HepG2 (cell line): ENCODE measurements around the gene UBE2S. TPM values are rescaled to one million over a fixed set of nuclear protein-coding genes. Genes with fewer than 3 reads are reported as not detected.

ENCODE experiments used
- ATAC-seq: fragments of 200-7000 bp; cut with Tn5 transposase; 3 replicates; pipeline ENCODE4 v1.9.1; 2020; ENCODE audit warnings: mild to moderate bottlenecking, moderate library complexity
- BruUV-seq: library from RNA; stranded (reverse); fragments of 400-500 nt; replicated peaks from 2 replicates; lab custom pipeline; 2021; lab: Mats Ljungman, UMichigan
- CTCF ChIA-PET: fragments of 300-600 bp; formaldehyde crosslinking; extraction: SDS; loops from one replicate; lab custom pipeline; 2021; ENCODE audit warnings: low total read pairs, inconsistent platforms, low intra/inter-chr PET ratio; lab: Yijun Ruan, JAX
- POLR2A ChIA-PET: fragments of 350-600 bp; sonication (Branson Sonifier 250); formaldehyde crosslinking; loops from one replicate; lab custom pipeline; 2020; ENCODE audit warnings: antibody characterized with exemption, inconsistent platforms; lab: Yijun Ruan, JAX
- DNase-seq: peaks from one replicate; pipeline ENCODE4 v3.0.0-alpha.2; 2015; ENCODE audit warnings: low spot score
- FAIRE-seq: peaks from 3 replicates; lab custom pipeline; 2011; peaks lifted over from hg19 to GRCh38; lab: Jason Lieb, UNC
- H2AFZ ChIP-seq: one replicate; pipeline ENCODE4 v1.6.1; 2011; ENCODE audit warnings: low read length, inconsistent platforms
- H3K27ac ChIP-seq: fragments of 300-600 bp; 3 replicates; pipeline ENCODE4 v1.8.0; 2011; ENCODE audit warnings: mixed run types, mild to moderate bottlenecking, mixed read lengths, low read length, inconsistent platforms; ENCODE audit not compliant: insufficient read depth; ENCODE audit errors: extremely low read length
- H3K27me3 ChIP-seq, 2 experiments: fragments of 200-600 bp in 1 of 2; 2 replicates in 1 of 2; 3 replicates in 1 of 2; pipeline versions ENCODE4 v1.6.0 to v1.8.0; 2011; ENCODE audit warnings: low read length in 2 of 2, mild to moderate bottlenecking in 2 of 2, moderate library complexity in 2 of 2, inconsistent platforms in 1 of 2; ENCODE audit not compliant: insufficient read depth in 2 of 2, control insufficient read depth in 1 of 2
- H3K36me3 ChIP-seq, 2 experiments: fragments of 200-600 bp in 1 of 2; replicated peaks in 1 of 2; 2 replicates in 1 of 2; 3 replicates in 1 of 2; pipeline versions ENCODE4 v1.5.1 to v1.8.0; 2011; ENCODE audit warnings: low read length in 2 of 2, inconsistent platforms in 1 of 2; ENCODE audit not compliant: insufficient read depth in 2 of 2, control insufficient read depth in 1 of 2
- H3K4me1 ChIP-seq: 2 replicates; pipeline ENCODE4 v1.5.1; 2012; ENCODE audit warnings: low read length, inconsistent platforms; ENCODE audit not compliant: insufficient read depth
- H3K4me2 ChIP-seq: 2 replicates; pipeline ENCODE4 v1.6.0; 2011; ENCODE audit warnings: low read depth, low read length, inconsistent platforms
- H3K4me3 ChIP-seq, 3 experiments: fragments of 200-600 bp in 1 of 3; sonication (generic), shearing (Covaris generic) in 1 of 3; replicated peaks in 1 of 3; 2 replicates each; pipeline ENCODE4 v1.5.1; 2011 to 2016; ENCODE audit warnings: low read length in 3 of 3, inconsistent platforms in 2 of 3, low read depth in 2 of 3, mild to moderate bottlenecking in 2 of 3, control low read depth in 1 of 3, mixed read lengths in 1 of 3; ENCODE audit not compliant: insufficient read depth in 1 of 3
- H3K79me2 ChIP-seq: one replicate; pipeline ENCODE4 v1.6.1; 2011; ENCODE audit warnings: low read length, inconsistent platforms; ENCODE audit not compliant: insufficient read depth
- H3K9ac ChIP-seq: 2 replicates; pipeline ENCODE4 v1.6.0; 2011; ENCODE audit warnings: mild to moderate bottlenecking, low read depth, low read length, inconsistent platforms; ENCODE audit not compliant: insufficient read depth
- H3K9me3 ChIP-seq: 2 replicates; pipeline ENCODE4 v1.5.1; 2012; ENCODE audit warnings: mild to moderate bottlenecking, low read length
- H4K20me1 ChIP-seq: 2 replicates; pipeline ENCODE4 v1.6.0; 2011; ENCODE audit warnings: inconsistent platforms, mild to moderate bottlenecking, low read length, moderate library complexity; ENCODE audit not compliant: insufficient read depth
- BORCS8-MEF2B ChIP-seq: sonication (generic); formaldehyde crosslinking; IDR thresholded peaks from 2 replicates; pipeline ENCODE4 v1.8.0; 2022; ENCODE audit warnings: mild to moderate bottlenecking, missing genetic modification reagents
- EZH2 ChIP-seq: conservative IDR thresholded peaks from 2 replicates; pipeline ENCODE4 v1.6.1; 2012; ENCODE audit warnings: mild to moderate bottlenecking, low read depth, low read length, moderate library complexity
- FOSL1 ChIP-seq: sonication (generic); formaldehyde crosslinking; IDR thresholded peaks from 2 replicates; pipeline ENCODE4 v1.9.0; 2021; ENCODE audit warnings: missing genetic modification reagents, borderline replicate concordance
- FOXC1 ChIP-seq: sonication (generic); formaldehyde crosslinking; IDR thresholded peaks from 2 replicates; pipeline ENCODE4 v1.8.0; 2022; ENCODE audit warnings: mild to moderate bottlenecking, missing genetic modification reagents, borderline replicate concordance
- KDM5B ChIP-seq: sonication (generic); formaldehyde crosslinking; IDR thresholded peaks from 2 replicates; pipeline ENCODE4 v1.4.0; 2020; ENCODE audit warnings: missing genetic modification reagents, mild to moderate bottlenecking, borderline replicate concordance
- MYNN ChIP-seq: sonication (generic); formaldehyde crosslinking; IDR thresholded peaks from 2 replicates; pipeline ENCODE4 v1.4.0; 2020; ENCODE audit warnings: mild to moderate bottlenecking, low read depth, missing genetic modification reagents
- PCBP1 ChIP-seq: fragments of 200-400 bp; formaldehyde crosslinking; IDR thresholded peaks from 2 replicates; pipeline ENCODE4 v1.6.1; 2017; ENCODE audit warnings: mild to moderate bottlenecking, low read depth, low read length, borderline replicate concordance
- PPARG ChIP-seq: conservative IDR thresholded peaks from 2 replicates; pipeline ENCODE4 v1.6.1; 2016; ENCODE audit warnings: missing biosample characterization, missing genetic modification reagents
- REPIN1 ChIP-seq: sonication (generic); formaldehyde crosslinking; IDR thresholded peaks from 2 replicates; pipeline ENCODE4 v1.8.0; 2022; ENCODE audit warnings: missing genetic modification reagents, low read depth, mild to moderate bottlenecking, borderline replicate concordance
- ZBTB39 ChIP-seq: sonication (generic); formaldehyde crosslinking; IDR thresholded peaks from 2 replicates; pipeline ENCODE4 v1.5.0; 2020; ENCODE audit warnings: missing genetic modification reagents
- ZNF10 ChIP-seq: sonication (generic); formaldehyde crosslinking; IDR thresholded peaks from 2 replicates; pipeline ENCODE4 v1.4.0; 2020; ENCODE audit warnings: mild to moderate bottlenecking, low read depth, missing genetic modification reagents, borderline replicate concordance
- ZNF414 ChIP-seq: sonication (generic); formaldehyde crosslinking; IDR thresholded peaks from 2 replicates; pipeline ENCODE4 v1.5.0; 2020; ENCODE audit warnings: missing genetic modification reagents
- ZNF687 ChIP-seq: sonication (generic); formaldehyde crosslinking; IDR thresholded peaks from 2 replicates; pipeline ENCODE4 v1.5.1; 2020; ENCODE audit warnings: mild to moderate bottlenecking, missing genetic modification reagents, moderate library complexity
- ZNF883 ChIP-seq: sonication (generic); formaldehyde crosslinking; IDR thresholded peaks from 2 replicates; pipeline ENCODE4 v1.5.1; 2020; ENCODE audit warnings: mild to moderate bottlenecking, missing genetic modification reagents; ENCODE audit errors: not compliant biosample characterization
- ZNF891 ChIP-seq: sonication (generic); formaldehyde crosslinking; IDR thresholded peaks from 2 replicates; pipeline ENCODE4 v1.5.0; 2020; ENCODE audit warnings: mild to moderate bottlenecking, missing genetic modification reagents
- ZSCAN9 ChIP-seq: IDR thresholded peaks from 2 replicates; pipeline ENCODE4 v1.6.1; 2016; ENCODE audit warnings: borderline replicate concordance
- WGBS: methylation state at CpG from one replicate; pipeline ENCODE4 v1.1.6; 2017; ENCODE audit warnings: low lambda C conversion rate; 5-methylcytosine and 5-hydroxymethylcytosine counted together
- in situ Hi-C: cut with HindIII; loops from 2 replicates; pipeline ENCODE4 v1.10.0; 2017; ENCODE audit warnings: low pct_unique_long_range_greater_than_20kb; ENCODE audit not compliant: extremely low pct_ligation_motif_present
- intact Hi-C: fragments of 100-400 bp; cut with micrococcal nuclease; formaldehyde crosslinking; loops from one replicate; pipeline ENCODE4 v1.10.0; 2022; ENCODE audit not compliant: unreplicated experiment
- polyA plus RNA-seq, 8 experiments: library from polyadenylated mRNA; depleted of rRNA in 3 of 8; stranded (reverse) in 7 of 8; unstranded in 1 of 8; fragments of >200 nt; fragmentation: Illumina TruSeq in 4 of 8; extraction: Trizol in 4 of 8; gene quantifications; 2 replicates each; pipeline versions ENCODE4 v1.2.1 to v1.2.3, GENCODE V29; 2011 to 2016; ENCODE audit warnings: low read depth in 4 of 8, missing spikeins in 1 of 8, mixed read lengths in 1 of 8; ENCODE audit not compliant: insufficient read depth in 1 of 8
- total RNA-seq, 5 experiments: library from RNA; depleted of rRNA; stranded (reverse); fragments of >200 nt; fragmentation: Illumina TruSeq; extraction: Trizol; gene quantifications; 2 replicates each; pipeline ENCODE4 v1.2.3, GENCODE V29; 2016; ENCODE audit warnings: low read depth in 1 of 5

UBE2S gene
- total and polyA plus RNA-seq, 2 of the 13 experiments (the other 11 are each of a cell fraction or from before 2014, with no cell fraction given), result 32.2 to 39.3 TPM

- H2AFZ ChIP-seq, result no peak overlapping the region
- peak overlapping the region; percentile 69 to 100 (median 86) for H3K4me3 ChIP-seq
- H3K4me2 ChIP-seq, result peak overlapping the region; percentile 96
- H3K27me3 ChIP-seq, result no peaks in the 10 kb centered on the region; a peak in 1 of 5 replicates
- H3K4me1 ChIP-seq, result peaks cover 48% of the 10 kb centered on the region
- 3% methylated on average over 22 of the region's 34 CpGs for WGBS
- in situ Hi-C loops (no loop called here), intact Hi-C loops (loop anchor here (1.0 to 5.0 kb wide), 3 partner anchors 53 to 179 kb away; no protein-coding TSS in a partner anchor)
- peak overlapping the region; percentile 96 for H3K9ac ChIP-seq
- no peak for FAIRE-seq
- peak overlapping the region; percentile 92 for H3K27ac ChIP-seq
- ATAC-seq, result peak; percentile 90
- H3K36me3 ChIP-seq, result peaks cover 13 to 34% of the 10 kb centered on the region in 2 experiments
- H4K20me1 ChIP-seq, result peaks cover 38% of the 10 kb centered on the region
- H3K79me2 ChIP-seq, result peaks cover 30% of the 10 kb centered on the region
- ChIA-PET POLR2A (interaction anchor here (1.0 to 9.7 kb wide), 3 partner anchors 12 to 46 kb away, joined by 3 to 62 read pairs (median 3); partner anchors contain the start of genes KMT5C and UBE2S), CTCF (no interaction called here)
- peak; percentile 92 for DNase-seq
- TSS peak; percentile 97 for BruUV-seq
- H3K9me3 ChIP-seq, result no peaks in the 10 kb centered on the region
- 0 out of 2 replicates have a peak, but pooled peaks have one; percentile 38 for TF ChIP-seq KDM5B (CRISPR knock-in tag)
- 0 out of 2 replicates have a peak, but pooled peaks have one; percentile 11 for TF ChIP-seq ZSCAN9 (CRISPR knock-in tag)
- no peak for TF ChIP-seq ZNF414 (CRISPR knock-in tag)
- TF ChIP-seq PCBP1, result no peak
- TF ChIP-seq FOSL1, result no peak
- peak; percentile 18; the same call in 1 of the 2 replicates for TF ChIP-seq FOXC1 (CRISPR knock-in tag)
- no peak for TF ChIP-seq ZNF883 (CRISPR knock-in tag)
- TF ChIP-seq PPARG, result no peak
- peak; percentile 64; the same call in 1 of the 2 replicates for TF ChIP-seq ZNF891 (CRISPR knock-in tag)
- TF ChIP-seq ZNF10 (CRISPR knock-in tag), result no peak
- no peak for TF ChIP-seq MYNN (CRISPR knock-in tag)
- 0 out of 2 replicates have a peak, but pooled peaks have one; percentile 40 for TF ChIP-seq BORCS8-MEF2B
- peak; percentile 75 for TF ChIP-seq ZNF687 (CRISPR knock-in tag)
- no peak for TF ChIP-seq ZBTB39 (CRISPR knock-in tag)
- TF ChIP-seq EZH2, result no peak
- TF ChIP-seq REPIN1 (CRISPR knock-in tag), result 0 out of 2 replicates have a peak, but pooled peaks have one; percentile 46
These were observed 22.5 kb downstream of the UBE2S start for GRCh38 chr19:55384920-55385723.
